GM12874 (cell line): ENCODE data around the gene GATAD2B.

ENCODE experiments used
- TF ChIP-seq, protein P1 (sequence below): IDR thresholded peaks from 2 replicates; pipeline ENCODE4 v1.5.1; 2011; ENCODE audit warnings: low read depth, mild to moderate bottlenecking, control low read depth, low read length, moderate library complexity; ENCODE audit not compliant: insufficient read depth

The GATAD2B gene

DNA sequence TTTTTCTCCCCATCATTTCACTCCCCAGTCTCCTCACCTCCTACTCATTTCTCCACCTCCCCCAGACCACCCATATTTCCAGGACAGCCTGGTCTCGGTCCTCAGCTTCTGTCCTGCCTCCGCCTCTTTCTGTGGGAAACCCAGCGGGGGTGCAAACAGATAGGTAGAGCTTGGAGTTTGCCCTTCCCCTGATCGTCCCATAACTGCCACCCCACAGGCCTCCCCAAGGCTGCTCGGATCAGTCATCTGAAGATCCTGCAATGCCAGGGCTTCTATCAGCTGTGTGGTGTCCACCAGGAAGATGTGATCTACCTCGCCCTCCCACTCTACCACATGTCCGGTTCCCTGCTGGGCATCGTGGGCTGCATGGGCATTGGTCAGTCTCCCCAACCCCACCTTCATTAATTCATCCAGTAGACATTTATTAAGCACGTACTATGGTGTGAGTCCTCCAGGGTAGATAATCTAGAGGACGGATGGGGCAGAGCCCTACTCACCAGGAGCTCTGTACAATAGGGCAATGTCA, 145.9 kb downstream of the GATAD2B start:
- TF ChIP-seq, protein P1, sequence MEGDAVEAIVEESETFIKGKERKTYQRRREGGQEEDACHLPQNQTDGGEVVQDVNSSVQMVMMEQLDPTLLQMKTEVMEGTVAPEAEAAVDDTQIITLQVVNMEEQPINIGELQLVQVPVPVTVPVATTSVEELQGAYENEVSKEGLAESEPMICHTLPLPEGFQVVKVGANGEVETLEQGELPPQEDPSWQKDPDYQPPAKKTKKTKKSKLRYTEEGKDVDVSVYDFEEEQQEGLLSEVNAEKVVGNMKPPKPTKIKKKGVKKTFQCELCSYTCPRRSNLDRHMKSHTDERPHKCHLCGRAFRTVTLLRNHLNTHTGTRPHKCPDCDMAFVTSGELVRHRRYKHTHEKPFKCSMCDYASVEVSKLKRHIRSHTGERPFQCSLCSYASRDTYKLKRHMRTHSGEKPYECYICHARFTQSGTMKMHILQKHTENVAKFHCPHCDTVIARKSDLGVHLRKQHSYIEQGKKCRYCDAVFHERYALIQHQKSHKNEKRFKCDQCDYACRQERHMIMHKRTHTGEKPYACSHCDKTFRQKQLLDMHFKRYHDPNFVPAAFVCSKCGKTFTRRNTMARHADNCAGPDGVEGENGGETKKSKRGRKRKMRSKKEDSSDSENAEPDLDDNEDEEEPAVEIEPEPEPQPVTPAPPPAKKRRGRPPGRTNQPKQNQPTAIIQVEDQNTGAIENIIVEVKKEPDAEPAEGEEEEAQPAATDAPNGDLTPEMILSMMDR, result no peak

DNA sequence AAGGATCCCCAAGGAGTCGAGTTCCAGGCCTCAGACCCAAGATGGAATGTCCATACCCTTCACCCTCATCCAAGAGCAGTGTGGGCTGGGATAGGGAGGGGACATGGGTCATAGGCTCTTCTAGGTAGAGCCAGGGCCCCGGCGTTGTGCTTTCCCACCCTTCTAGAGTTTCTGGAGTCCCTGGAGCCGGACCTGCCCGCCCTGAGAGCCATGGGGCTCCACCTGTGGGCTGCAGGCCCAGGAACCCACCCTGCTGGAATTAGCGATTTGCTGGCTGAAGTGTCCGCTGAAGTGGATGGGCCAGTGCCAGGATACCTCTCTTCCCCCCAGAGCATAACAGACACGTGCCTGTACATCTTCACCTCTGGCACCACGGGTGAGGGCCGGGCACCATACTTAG, 146.4 kb downstream of the GATAD2B start:
- TF ChIP-seq, protein P1, result no peak

DNA sequence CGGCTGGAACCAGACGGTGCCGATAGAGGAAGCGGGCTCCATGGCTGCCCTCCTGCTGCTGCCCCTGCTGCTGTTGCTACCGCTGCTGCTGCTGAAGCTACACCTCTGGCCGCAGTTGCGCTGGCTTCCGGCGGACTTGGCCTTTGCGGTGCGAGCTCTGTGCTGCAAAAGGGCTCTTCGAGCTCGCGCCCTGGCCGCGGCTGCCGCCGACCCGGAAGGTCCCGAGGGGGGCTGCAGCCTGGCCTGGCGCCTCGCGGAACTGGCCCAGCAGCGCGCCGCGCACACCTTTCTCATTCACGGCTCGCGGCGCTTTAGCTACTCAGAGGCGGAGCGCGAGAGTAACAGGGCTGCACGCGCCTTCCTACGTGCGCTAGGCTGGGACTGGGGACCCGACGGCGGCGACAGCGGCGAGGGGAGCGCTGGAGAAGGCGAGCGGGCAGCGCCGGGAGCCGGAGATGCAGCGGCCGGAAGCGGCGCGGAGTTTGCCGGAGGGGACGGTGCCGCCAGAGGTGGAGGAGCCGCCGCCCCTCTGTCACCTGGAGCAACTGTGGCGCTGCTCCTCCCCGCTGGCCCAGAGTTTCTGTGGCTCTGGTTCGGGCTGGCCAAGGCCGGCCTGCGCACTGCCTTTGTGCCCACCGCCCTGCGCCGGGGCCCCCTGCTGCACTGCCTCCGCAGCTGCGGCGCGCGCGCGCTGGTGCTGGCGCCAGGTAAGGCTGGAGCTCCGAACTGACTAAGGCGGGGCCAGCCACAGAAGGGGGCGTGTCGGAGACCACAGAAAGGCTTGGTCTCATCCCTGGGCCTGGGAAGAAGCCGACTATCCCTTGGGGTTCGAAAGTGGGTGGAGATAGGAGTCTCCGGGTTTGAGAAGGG, 147.1 kb downstream of the GATAD2B start:
- TF ChIP-seq, protein P1, result no peak

DNA sequence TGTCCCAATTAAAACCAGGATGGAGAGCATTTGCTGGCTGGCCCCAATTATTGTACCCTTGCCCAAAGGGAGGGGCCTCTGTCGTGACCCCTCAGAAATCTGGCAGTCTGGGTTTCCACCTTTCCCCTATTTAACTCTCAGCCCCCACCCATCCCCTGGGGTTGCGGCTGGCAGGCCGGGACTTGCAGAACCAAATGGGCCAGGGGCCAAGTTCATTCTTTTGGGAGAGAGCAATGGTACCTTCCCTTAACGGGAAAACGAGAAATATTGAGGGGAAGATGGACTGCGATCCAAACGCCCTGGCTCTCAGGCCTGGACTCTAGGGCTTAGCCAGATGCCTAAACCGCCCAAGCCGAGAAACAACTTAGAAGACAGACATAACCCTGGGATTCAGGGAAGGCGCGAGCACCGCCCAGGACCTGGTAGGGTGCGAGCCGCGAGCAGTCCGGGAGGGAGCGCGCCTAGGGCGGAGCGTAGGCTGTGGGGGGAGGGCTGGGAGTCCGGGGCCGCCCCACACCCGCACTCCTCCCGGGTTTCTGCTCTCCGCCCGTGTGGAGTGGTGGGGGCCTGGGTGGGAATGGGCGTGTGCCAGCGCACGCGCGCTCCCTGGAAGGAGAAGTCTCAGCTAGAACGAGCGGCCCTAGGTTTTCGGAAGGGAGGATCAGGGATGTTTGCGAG, 147.9 kb downstream of the GATAD2B start, which contains the start of gene SLC27A3:
Gene SLC27A3 (plus strand): TSS at position 628 of the 678 bp plus-strand sequence. CDS start 91 bp downstream, outside the sequence.
- TF ChIP-seq, protein P1, result no peak

DNA sequence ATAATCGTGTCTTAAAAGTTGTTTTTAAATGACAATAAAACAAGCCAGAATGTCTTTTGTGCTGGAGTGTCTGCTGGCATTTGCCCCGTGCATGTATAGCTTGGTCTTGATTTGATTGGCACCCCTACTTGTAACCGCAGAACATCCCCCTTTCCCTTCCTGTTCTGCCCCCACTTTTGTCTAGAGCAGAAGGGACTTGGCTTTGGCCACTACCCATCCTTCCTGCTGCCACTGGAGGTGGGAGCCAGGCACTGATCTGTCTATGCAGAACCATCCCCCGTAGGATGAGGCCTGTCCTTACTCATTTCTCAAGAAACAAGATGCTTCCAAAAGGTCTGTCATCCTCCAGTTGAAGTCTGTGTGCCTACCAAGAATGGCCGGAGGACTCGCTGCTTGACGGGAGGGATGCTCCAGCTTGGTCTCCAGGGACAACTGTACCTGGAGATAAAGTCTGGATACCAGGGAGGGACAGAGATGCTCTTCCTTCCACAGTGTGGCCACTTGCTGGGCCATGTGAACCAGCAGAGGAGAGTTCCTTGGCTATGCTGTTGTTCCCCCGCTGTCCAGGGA, 148.7 kb downstream of the GATAD2B start:
- TF ChIP-seq, protein P1, result no peak

DNA sequence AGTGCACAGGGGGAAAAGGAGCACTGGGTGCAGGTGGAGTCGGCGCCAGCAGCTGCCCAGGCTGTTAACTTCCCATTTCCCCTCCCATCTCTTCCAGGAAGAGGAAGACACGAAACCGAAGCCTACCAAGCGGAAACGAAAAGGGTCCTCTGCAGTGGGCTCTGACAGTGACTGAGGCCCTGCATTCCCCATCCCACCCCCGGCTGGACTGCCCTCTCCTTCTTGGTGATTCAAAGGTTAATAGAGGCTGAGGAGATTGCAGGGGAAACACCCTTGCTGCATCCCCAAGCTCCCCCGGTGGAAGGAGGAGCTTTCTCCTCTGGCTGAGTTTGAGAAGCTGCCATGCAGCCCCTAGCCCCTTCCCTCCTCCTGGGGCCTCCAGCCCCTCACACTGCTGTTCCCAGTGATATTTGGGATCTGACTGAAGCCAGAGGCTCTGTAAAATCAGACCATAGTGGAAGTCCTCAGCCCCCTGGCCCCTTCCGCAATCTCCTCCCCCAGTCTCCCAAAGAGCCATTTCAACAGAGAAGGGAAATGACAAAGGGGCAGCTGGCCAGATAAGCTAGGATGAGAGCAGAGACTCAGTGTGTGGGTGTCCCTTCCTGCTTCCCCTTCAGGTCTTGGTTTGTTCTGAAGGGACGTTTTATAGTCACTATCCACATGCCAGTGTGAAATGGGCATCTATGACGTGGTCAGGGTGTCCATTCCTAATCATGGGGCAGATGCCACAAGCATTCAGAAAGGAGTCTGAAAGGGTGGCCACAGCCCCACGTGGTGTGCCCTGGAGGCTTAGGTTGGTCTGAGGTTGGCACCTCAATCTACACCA, 149.5 kb downstream of the GATAD2B start:
- TF ChIP-seq, protein P1, result no peak
